ENCODE data around the gene SPIRE1.

GRCh38 chr18:12449051-12449785, 208.7 kb downstream of the SPIRE1 start:
- TF ChIP-seq CTCF (IDR thresholded peaks at IDR 0.05) (no peak), POLR2A (IDR thresholded peaks at IDR 0.05) (no peak)

Measured in tibial nerve (tissue), 3 donors.